ENCODE measurements around the gene WIPI1.

WIPI1 gene

DNA sequence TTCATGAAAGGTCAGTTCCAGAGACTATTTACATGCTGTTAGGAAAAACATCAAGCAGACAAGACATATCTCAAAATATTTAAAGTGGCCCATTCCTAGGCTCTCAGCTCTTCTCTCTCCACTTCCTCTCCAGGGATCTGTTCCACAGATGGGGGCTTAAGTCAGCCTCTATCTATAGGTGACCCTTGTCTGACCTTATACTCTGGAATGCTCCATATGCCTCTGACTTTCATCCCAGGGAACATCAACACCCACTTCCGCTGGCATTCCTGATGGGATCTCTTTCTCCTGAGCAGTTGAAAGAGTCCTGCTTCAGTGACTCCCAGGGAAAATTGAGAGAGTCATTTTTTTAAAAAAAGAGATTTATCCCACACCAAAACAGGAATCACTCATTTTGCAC lies 11.5 kb upstream of the WIPI1 start:
- H3K9ac ChIP-seq (ENCODE audit: low read depth, low read length), result no peak overlapping the region
- H3K36me3 ChIP-seq (ENCODE audit: insufficient read depth, low read length), result no peaks in the 10 kb centered on the region
- H3K9me3 ChIP-seq (ENCODE audit: control insufficient read depth, insufficient read depth, low read length), result no peaks in the 10 kb centered on the region
- H3K4me1 ChIP-seq (ENCODE audit: insufficient read depth, low read length), result peaks cover 4% of the 10 kb centered on the region; the same call in 1 of the 2 replicates

DNA sequence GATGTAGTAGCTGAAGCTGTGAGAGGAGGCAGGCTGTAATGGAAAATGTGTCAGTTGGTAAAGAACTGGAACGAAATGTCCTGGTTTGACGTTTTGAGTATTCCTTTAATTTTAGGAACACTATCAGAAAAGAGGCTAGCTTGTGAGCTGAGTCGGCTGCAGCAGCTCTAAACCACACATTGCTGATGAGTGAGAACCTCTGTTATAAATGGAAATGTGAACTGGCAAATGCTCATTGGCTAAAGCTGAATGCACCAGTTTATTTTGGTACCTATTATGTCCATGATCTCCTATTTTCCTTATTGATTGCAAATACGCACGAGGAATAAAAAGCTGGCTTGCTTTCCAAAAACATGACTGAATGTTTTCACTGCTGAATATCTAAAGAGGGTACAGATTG lies 11.0 kb upstream of the WIPI1 start:
- H3K9me3 ChIP-seq (ENCODE audit: control insufficient read depth, insufficient read depth, low read length), result no peaks in the 10 kb centered on the region
- peaks cover 4% of the 10 kb centered on the region; the same call in 1 of the 2 replicates for H3K4me1 ChIP-seq (ENCODE audit: insufficient read depth, low read length)
- H3K9ac ChIP-seq (ENCODE audit: low read depth, low read length), result no peak overlapping the region
- H3K36me3 ChIP-seq (ENCODE audit: insufficient read depth, low read length), result no peaks in the 10 kb centered on the region

DNA sequence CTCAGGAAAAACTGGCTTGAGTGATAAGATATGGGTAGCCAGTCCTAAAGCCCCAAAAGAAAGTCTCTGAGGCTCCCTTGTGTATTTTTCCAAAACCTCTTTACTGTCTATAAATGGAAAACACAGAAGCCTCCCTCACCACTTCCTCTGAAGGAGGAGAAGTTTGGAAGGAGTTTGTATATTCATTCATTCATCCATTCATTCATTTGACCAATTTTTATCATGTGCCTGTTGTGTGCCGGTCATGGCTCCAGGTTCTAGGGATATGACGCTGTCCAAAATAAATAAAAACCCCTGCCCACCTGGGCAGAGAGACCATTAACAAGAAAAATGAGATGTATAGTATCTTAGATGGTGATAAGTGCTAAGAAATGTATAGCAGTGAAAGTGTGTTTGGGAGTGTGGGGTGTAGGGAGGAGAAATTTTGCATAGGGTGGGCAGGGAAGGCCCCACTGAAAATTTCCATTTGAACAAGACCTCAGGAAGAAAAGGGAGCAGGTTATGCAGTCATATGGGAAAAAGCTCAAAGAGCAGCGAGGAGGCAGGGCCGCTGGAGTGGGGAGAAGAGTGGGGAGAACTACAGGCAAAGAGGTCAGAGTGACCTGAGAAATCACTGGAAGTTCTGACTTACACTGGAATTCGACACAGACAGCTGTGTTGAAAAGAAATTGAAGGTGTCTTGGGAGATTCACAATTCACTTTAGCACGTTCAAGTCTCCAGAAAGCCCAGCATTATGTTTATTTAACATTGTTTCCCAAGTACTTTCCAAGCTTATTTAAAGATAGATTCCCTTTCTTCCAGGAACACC lies 6.1 kb upstream of the WIPI1 start:
- H3K9ac ChIP-seq (ENCODE audit: low read depth, low read length), result no peak overlapping the region
- H3K4me1 ChIP-seq (ENCODE audit: insufficient read depth, low read length), result peaks cover 32% of the 10 kb centered on the region
- H3K36me3 ChIP-seq (ENCODE audit: insufficient read depth, low read length), result no peaks in the 10 kb centered on the region
- H3K9me3 ChIP-seq (ENCODE audit: control insufficient read depth, insufficient read depth, low read length), result no peaks in the 10 kb centered on the region

DNA sequence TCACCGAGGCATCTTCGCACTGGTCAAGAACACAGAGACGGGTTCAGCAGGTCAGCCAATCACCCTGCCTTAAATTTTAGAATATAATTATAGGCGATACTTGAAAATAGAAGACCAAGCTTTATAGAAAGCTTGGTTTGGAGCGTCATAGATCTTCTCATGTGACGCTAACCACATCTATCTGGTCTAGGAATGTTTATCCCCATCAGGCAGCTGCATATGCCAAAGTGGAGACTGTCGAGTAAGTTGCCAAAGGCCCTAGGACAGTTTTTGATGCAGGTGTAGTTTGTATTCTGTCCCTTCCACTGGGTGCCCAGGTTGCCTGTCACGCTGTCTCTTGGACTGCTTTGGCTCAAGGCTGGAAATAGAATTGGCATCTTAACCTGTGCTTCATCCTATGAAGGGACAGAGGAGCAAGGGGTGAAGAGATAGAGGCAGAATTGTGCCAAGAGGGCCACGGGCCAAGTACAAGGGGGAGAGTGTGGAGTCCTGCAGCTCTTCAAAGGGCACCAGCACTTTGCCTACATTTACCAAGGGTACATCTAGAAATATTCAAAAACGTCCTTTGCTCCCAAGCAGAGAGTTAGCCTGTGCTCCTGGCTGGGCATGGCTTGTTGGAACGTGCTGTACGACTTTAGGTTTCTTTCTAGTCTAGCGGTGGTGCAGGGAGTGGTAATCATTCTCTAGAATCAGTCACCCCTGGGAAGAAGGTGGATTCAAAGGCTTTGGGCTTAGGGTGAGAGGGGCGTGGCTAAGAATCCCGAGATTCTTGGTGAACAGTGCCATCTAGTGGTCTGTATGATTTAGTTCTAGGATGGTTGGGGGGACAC lies 5.3 kb upstream of the WIPI1 start:
- Histone ChIP-seq H3K4me1 (ENCODE audit: insufficient read depth, low read length) (peaks cover 32% of the 10 kb centered on the region), H3K9ac (ENCODE audit: low read depth, low read length) (no peak overlapping the region), H3K36me3 (ENCODE audit: insufficient read depth, low read length) (no peaks in the 10 kb centered on the region), H3K9me3 (ENCODE audit: control insufficient read depth, insufficient read depth, low read length) (no peaks in the 10 kb centered on the region)

DNA sequence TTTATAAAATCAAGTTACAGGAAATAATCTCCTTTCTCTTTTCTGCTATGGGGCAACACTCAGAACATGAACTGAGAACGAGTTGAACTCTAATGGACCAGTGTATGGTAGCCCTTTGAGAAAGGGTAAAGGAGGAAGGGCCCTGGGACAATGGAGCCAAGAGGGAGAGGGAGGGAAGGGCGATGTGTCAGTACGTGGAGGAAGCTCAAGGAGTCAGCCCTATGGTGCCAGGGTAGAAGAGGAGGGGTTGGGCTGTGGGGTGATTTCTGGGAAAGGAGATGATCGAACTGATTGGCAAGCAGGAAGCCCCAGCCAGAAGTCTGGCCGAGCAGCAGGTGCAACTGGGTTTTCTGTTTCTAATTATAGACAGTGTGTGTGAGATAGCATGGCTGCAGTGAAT lies 4.3 kb upstream of the WIPI1 start:
- no peaks in the 10 kb centered on the region for H3K36me3 ChIP-seq (ENCODE audit: insufficient read depth, low read length)
- H3K4me1 ChIP-seq (ENCODE audit: insufficient read depth, low read length), result peaks cover 32% of the 10 kb centered on the region
- H3K9ac ChIP-seq (ENCODE audit: low read depth, low read length), result no peak overlapping the region; the same call in 1 of the 2 replicates
- H3K9me3 ChIP-seq (ENCODE audit: control insufficient read depth, insufficient read depth, low read length), result no peaks in the 10 kb centered on the region

DNA sequence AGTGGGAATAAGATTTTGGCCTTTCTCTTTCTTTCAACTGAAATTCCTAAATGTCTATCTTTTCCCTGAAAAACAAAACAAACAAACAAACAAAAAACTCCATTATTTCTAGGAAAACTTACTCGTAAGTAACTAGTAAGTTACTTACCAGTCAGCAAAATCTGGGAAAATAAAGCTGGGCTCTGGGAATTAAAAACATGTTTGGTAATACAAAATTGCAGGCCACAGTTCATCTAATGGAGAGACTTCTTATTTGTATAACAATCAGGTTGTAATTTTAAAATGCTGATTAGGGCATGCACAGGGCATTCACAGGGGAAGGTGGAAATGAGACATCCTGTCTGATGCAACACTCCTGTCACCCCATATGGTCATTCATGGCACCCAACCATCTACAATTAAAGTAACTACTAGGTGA lies 3.8 kb upstream of the WIPI1 start:
- H3K9ac ChIP-seq (ENCODE audit: low read depth, low read length), result no peak overlapping the region; the same call in 1 of the 2 replicates
- no peaks in the 10 kb centered on the region for H3K9me3 ChIP-seq (ENCODE audit: control insufficient read depth, insufficient read depth, low read length)
- H3K36me3 ChIP-seq (ENCODE audit: insufficient read depth, low read length), result no peaks in the 10 kb centered on the region
- H3K4me1 ChIP-seq (ENCODE audit: insufficient read depth, low read length), result peaks cover 34% of the 10 kb centered on the region

DNA sequence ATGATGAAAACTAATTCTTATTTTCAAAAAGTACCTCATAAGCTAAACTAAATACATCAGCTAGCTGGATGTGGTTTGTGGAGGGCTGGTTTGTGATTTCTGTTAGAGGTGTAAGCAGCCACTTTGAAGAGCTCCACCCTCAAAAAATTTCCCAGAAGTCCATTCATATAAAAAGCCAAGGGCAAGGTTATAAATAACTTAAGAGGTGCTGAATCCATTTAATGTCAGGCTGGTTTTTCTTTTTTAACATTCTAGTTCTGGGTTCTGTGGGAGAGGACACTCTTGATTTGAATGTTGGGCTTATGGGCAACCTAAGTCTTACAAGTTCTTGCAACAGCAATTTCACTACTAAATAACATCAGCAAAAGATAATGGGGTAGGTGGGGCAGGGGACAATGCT lies 3.4 kb upstream of the WIPI1 start:
- H3K9ac ChIP-seq (ENCODE audit: low read depth, low read length), result no peak overlapping the region; the same call in 1 of the 2 replicates

DNA sequence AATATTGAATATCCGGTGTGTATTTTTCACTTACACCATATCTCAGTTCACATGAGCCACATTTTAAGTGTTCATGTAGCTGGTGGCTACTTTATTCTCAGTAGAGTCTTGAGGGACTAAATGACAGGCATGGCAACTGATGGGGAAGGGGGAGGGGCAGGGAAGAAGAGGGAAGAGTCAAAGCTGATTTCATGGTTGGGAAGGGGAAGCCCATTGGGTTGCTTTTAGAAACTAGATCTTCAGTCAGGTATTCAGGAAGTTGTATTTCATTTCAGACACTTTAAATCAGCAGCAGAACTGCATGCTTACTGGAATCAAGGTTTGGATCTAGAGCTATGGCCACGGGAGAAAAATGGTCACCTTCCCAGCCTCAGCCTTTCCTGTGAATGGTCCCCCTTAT lies 2.9 kb upstream of the WIPI1 start:
- Histone ChIP-seq H3K4me1 (ENCODE audit: insufficient read depth, low read length) (peaks cover 33% of the 10 kb centered on the region), H3K9ac (ENCODE audit: low read depth, low read length) (no peak overlapping the region), H3K9me3 (ENCODE audit: control insufficient read depth, insufficient read depth, low read length) (no peaks in the 10 kb centered on the region), H3K36me3 (ENCODE audit: insufficient read depth, low read length) (no peaks in the 10 kb centered on the region)

More for the DNA sequence above, 3.4 kb upstream of the WIPI1 start:
- Histone ChIP-seq H3K36me3 (ENCODE audit: insufficient read depth, low read length) (no peaks in the 10 kb centered on the region), H3K4me1 (ENCODE audit: insufficient read depth, low read length) (peaks cover 35% of the 10 kb centered on the region), H3K9me3 (ENCODE audit: control insufficient read depth, insufficient read depth, low read length) (no peaks in the 10 kb centered on the region)

DNA sequence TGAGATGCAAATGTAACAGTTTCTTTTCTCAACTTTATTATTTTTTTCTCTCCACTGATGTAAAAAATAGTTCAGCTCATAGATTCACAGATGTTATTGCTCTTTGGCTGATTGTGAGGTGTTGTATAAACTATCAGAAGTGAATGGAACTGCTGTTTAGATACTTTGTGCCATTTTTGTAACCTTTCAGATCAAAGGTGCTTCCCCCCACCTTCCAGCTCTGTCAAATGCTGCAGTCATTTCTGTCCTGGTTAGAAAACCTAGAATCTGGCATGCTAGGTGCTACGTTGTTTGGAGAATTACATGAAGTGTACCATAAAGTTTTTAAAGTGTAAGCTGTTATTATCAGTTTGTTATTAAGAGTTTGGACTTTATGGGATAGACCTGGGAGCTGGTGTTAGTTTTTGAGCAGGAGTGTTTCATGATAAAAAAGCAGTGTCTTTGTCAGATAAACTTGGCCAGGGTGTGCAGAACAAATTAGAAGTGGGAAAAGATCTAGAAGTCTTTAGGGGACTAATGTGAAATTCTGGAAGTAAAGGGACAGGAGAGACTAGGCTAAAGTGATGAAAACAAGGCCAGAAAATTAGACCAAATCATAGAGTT lies 1.8 kb upstream of the WIPI1 start:
- Histone ChIP-seq H3K9ac (ENCODE audit: low read depth, low read length) (no peak overlapping the region), H3K9me3 (ENCODE audit: control insufficient read depth, insufficient read depth, low read length) (no peaks in the 10 kb centered on the region), H3K36me3 (ENCODE audit: insufficient read depth, low read length) (no peaks in the 10 kb centered on the region), H3K4me1 (ENCODE audit: insufficient read depth, low read length) (peaks cover 33% of the 10 kb centered on the region)

DNA sequence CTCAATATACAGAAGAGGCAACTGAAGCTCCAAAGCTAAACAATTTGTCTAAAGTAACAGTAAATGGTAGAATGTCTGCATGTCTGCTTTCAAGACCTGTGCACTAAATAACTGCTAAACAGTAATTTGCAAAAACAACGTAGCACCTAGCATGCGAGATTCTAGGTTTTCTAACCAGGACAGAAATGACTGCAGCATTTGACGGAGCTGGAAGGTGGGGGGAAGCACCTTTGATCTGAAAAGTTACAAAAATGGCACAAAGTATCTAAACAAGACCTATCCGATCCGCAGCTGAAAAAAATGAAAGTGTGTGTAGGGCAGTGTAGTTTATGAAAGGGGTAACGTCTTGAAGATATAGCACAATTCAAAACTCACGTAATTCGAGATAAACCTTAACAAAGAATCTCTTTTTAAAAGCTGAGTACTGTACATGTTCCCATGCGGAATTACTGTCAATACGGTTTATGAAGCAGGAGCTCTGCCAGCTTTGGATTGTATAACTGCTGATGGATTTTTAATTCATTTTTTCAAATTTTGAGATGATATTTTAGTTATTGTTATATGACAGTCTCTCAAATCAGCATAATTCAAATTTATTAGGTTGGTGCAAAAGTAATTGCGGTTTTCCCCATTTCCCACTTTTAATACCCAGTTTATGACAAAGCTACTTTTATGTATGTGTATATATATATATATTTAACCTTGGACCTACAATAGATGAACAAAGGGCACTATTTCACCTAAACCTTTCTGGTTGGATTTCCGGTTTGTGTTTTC lies 1.2 kb upstream of the WIPI1 start:
- Histone ChIP-seq H3K4me1 (ENCODE audit: insufficient read depth, low read length) (peaks cover 33% of the 10 kb centered on the region), H3K9ac (ENCODE audit: low read depth, low read length) (peak overlapping the region; percentile 77; the same call in 1 of the 2 replicates), H3K9me3 (ENCODE audit: control insufficient read depth, insufficient read depth, low read length) (no peaks in the 10 kb centered on the region), H3K36me3 (ENCODE audit: insufficient read depth, low read length) (no peaks in the 10 kb centered on the region)

DNA sequence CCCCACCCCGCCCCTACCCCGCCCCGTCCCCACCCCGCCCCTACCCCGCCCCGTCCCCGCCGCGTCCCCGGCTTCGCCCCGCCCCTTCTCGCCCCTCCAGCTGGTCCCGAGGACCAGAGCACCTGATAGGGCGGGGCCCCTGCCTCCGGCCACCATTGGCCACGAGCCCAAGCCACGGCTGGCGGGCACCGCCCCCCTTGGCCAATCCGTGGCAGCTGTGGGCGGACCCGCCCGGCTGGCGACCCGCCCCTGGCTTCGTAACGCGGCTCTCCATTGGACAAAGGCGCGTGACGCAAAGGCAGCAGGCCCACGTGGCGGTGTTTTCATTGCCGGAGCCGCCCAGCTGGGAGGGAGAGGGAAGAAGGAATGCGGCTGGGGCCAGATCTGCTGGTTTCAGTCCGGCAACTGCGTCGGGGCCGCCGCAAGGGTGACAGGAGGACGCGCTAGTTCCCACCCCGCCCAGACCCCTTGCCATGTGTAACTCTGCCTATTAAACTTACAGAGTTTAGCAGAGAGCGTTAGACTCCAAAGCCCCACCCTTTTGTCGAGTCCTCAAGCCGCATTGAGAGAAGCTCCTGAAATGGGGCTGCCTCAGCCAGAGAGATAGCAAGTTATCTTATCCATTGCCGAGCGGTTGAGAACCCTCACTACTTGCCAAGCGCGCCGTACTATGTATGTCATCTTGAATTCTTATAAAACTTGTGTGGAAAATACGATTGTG lies 403 bp upstream of the WIPI1 start:
- peaks cover 32% of the 10 kb centered on the region for H3K4me1 ChIP-seq (ENCODE audit: insufficient read depth, low read length)
- H3K36me3 ChIP-seq (ENCODE audit: insufficient read depth, low read length), result no peaks in the 10 kb centered on the region
- no peaks in the 10 kb centered on the region for H3K9me3 ChIP-seq (ENCODE audit: control insufficient read depth, insufficient read depth, low read length)
- H3K9ac ChIP-seq (ENCODE audit: low read depth, low read length), result peak overlapping the region; percentile 77

DNA sequence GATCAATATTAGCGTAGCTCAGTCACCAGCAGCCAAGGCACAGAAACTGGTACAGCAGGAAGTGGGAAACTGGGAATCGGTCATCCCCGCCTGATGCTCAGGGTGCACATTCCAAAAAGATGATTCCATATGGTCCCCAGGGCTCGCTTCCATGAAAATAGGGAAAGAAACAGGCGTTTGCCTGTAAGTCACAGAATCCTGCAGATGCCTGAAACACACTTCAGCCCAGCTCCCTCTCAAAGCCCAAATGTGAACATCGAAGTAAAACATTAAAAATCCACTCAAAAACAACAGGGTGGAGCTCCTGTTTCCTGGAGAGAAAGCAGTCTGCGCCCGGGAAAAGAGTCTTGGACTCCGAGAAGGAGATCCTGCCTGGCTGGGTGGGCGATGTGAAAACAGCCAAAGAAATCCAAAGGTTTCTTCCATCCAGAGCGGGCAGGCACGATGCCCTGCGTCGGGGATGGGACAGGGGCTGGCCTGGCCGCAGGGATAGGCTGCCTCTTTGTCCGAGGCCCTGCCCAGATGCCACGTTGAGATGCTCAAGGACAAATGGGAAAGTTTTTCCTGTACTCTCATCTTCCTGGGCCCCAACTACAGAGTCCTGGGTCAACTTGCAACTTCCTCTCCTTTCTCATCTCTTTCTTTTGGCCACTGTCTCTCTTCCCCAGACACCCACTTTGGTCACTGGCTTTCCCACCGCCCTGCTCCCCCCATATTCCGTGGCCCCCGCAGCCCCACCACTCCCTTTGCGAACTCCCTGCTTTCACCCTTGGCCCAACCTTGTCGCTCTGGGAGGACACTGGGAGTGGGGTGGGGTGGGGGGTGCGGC lies 743 bp downstream of the WIPI1 start:
- Histone ChIP-seq H3K36me3 (ENCODE audit: insufficient read depth, low read length) (no peaks in the 10 kb centered on the region), H3K9me3 (ENCODE audit: control insufficient read depth, insufficient read depth, low read length) (no peaks in the 10 kb centered on the region), H3K9ac (ENCODE audit: low read depth, low read length) (peak overlapping the region; percentile 62), H3K4me1 (ENCODE audit: insufficient read depth, low read length) (peaks cover 21% of the 10 kb centered on the region)

DNA sequence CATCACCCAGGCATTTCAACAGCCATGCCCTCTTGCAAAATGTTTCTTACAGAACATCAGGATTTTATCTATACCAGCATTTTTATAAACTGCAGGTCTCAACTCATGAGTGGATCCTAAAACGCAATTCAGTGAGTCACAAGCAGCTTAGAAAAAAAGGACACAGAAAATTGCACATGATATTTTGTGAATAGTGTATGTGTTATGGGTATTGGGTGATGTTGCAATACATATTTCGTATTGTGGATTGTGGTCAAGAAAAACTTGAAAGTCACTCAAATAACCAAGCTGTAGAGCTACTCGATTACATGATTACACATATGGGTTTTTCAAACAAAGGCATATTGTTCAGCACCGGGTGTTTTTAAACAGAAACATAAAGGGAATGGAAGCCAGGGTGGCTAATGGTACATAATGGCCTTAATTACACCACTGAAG lies 1.4 kb downstream of the WIPI1 start:
- H3K4me1 ChIP-seq (ENCODE audit: insufficient read depth, low read length), result peaks cover 14% of the 10 kb centered on the region
- no peaks in the 10 kb centered on the region for H3K36me3 ChIP-seq (ENCODE audit: insufficient read depth, low read length)
- peak overlapping the region; percentile 62 for H3K9ac ChIP-seq (ENCODE audit: low read depth, low read length)
- H3K9me3 ChIP-seq (ENCODE audit: control insufficient read depth, insufficient read depth, low read length), result no peaks in the 10 kb centered on the region

Measured in ES-I3 (cell line).